A549 (cell line): ENCODE results near the gene CBFA2T2. TPM values are rescaled to one million over a fixed set of nuclear protein-coding genes. Genes with fewer than 3 reads are reported as not detected.

Source experiments
- ATAC-seq, 2 experiments: fragments of 200-7000 bp in 1 of 2; fragments of >200 bp in 1 of 2; cut with Nextera tagmentation in 1 of 2; cut with Tn5 transposase in 1 of 2; 3 replicates each; pipeline versions ENCODE4 v1.8.0 to v1.9.1; 2018 to 2020; ENCODE audit warnings: mild to moderate bottlenecking in 1 of 2, moderate library complexity in 1 of 2
- CTCF ChIA-PET: fragments of 300-600 bp; sonication (Branson Sonifier 250); formaldehyde crosslinking; extraction: SDS; loops from one replicate; lab custom pipeline; 2021; ENCODE audit warnings: antibody characterized with exemption, inconsistent platforms; lab: Yijun Ruan, JAX
- POLR2A ChIA-PET: fragments of 350-600 bp; formaldehyde crosslinking; extraction: SDS; loops from one replicate; lab custom pipeline; 2021; ENCODE audit warnings: antibody characterized with exemption, inconsistent platforms; lab: Yijun Ruan, JAX
- DNase-seq, 2 experiments: peaks; one replicate each; pipeline versions ENCODE4 v3.0.0 to v3.0.0-alpha.2; 2011 to 2016; ENCODE audit warnings: low read depth in 1 of 2, low spot score in 1 of 2
- FAIRE-seq: peaks from 2 replicates; lab custom pipeline; 2011; peaks lifted over from hg19 to GRCh38; lab: Jason Lieb, UNC
- H3K27ac ChIP-seq, 2 experiments: fragments of >200 bp; sonication (Bioruptor Twin); formaldehyde crosslinking; 3 replicates each; pipeline ENCODE4 v1.5.1; 2016 to 2017
- H3K4me1 ChIP-seq: fragments of >200 bp; sonication (Bioruptor Twin); formaldehyde crosslinking; 3 replicates; pipeline ENCODE4 v1.6.1; 2016
- H3K4me2 ChIP-seq: fragments of >200 bp; sonication (Bioruptor Twin); formaldehyde crosslinking; 3 replicates; pipeline ENCODE4 v1.6.1; 2016
- H3K4me3 ChIP-seq: fragments of >200 bp; sonication (Bioruptor Twin); formaldehyde crosslinking; 3 replicates; pipeline ENCODE4 v1.5.1; 2016
- H3K9me3 ChIP-seq: fragments of >200 bp; sonication (Bioruptor Twin); formaldehyde crosslinking; 3 replicates; pipeline ENCODE4 v1.6.1; 2016
- CHD2 ChIP-seq: fragments of 150-350 bp; IDR thresholded peaks from 2 replicates; pipeline ENCODE4 v1.6.1; 2014; ENCODE audit warnings: low read length; ENCODE audit not compliant: partially characterized antibody
- CHD4 ChIP-seq: fragments of 200-600 bp; sonication (generic); IDR thresholded peaks from 2 replicates; pipeline ENCODE4 v1.6.1; 2016; ENCODE audit warnings: antibody characterized with exemption, mild to moderate bottlenecking, borderline replicate concordance
- EHF ChIP-seq: fragments of 250-450 bp; sonication (Bioruptor Pico); IDR thresholded peaks from 2 replicates; pipeline ENCODE4 v1.5.0; 2020; ENCODE audit warnings: mild to moderate bottlenecking
- FOSB ChIP-seq: fragments of 250-450 bp; sonication (Bioruptor Pico); IDR thresholded peaks from 2 replicates; pipeline ENCODE4 v1.5.0; 2020; ENCODE audit warnings: mild to moderate bottlenecking, moderate library complexity
- FOXS1 ChIP-seq: fragments of 250-450 bp; sonication (Bioruptor Pico); IDR thresholded peaks from 2 replicates; pipeline ENCODE4 v1.5.0; 2020; ENCODE audit warnings: mild to moderate bottlenecking, moderate library complexity
- GATA3 ChIP-seq: IDR thresholded peaks from 2 replicates; pipeline ENCODE4 v1.6.1; 2012; ENCODE audit warnings: borderline replicate concordance
- HOXA7 ChIP-seq: fragments of 250-450 bp; sonication (Bioruptor Pico); IDR thresholded peaks from 2 replicates; pipeline ENCODE4 v1.5.0; 2020; ENCODE audit warnings: mild to moderate bottlenecking, moderate library complexity
- JUNB ChIP-seq: fragments of >200 bp; sonication (Bioruptor Twin); formaldehyde crosslinking; IDR thresholded peaks from 2 replicates; pipeline ENCODE4 v1.6.1; 2016
- KDM1A ChIP-seq: fragments of 200-600 bp; sonication (generic); IDR thresholded peaks from 2 replicates; pipeline ENCODE4 v1.6.1; 2016; ENCODE audit warnings: low read depth, mild to moderate bottlenecking
- MAFK ChIP-seq: fragments of 450-650 bp; IDR thresholded peaks from 2 replicates; pipeline ENCODE4 v1.6.1; 2014; ENCODE audit not compliant: partially characterized antibody
- MAZ ChIP-seq: fragments of 150-350 bp; IDR thresholded peaks from 2 replicates; pipeline ENCODE4 v1.6.1; 2014; ENCODE audit warnings: antibody characterized with exemption, low read depth, low read length, borderline replicate concordance
- NFE2L2 ChIP-seq: fragments of 150-350 bp; conservative IDR thresholded peaks from 2 replicates; pipeline ENCODE4 v1.6.1; 2014; ENCODE audit warnings: low read length
- NR3C1 ChIP-seq: fragments of >200 bp; sonication (Bioruptor Twin); formaldehyde crosslinking; IDR thresholded peaks from 3 replicates; pipeline ENCODE4 v1.6.1; 2017
- POLR2AphosphoS2 ChIP-seq: conservative IDR thresholded peaks from 2 replicates; pipeline ENCODE4 v1.6.1; 2012; ENCODE audit warnings: low read length, improper control_type of control experiment, inconsistent platforms
- RCOR1 ChIP-seq: fragments of 150-350 bp; IDR thresholded peaks from 2 replicates; pipeline ENCODE4 v1.6.1; 2014; ENCODE audit warnings: antibody characterized with exemption, low read length, low read depth
- SMC3 ChIP-seq: fragments of >200 bp; sonication (Bioruptor Twin); formaldehyde crosslinking; IDR thresholded peaks from 3 replicates; pipeline ENCODE4 v1.6.1; 2018; ENCODE audit warnings: inconsistent platforms
- ZFP36 ChIP-seq: fragments of 450-650 bp; IDR thresholded peaks from 2 replicates; pipeline ENCODE4 v1.6.1; 2014; ENCODE audit warnings: borderline replicate concordance; ENCODE audit not compliant: partially characterized antibody
- ZSCAN20 ChIP-seq: fragments of 250-450 bp; sonication (Bioruptor Pico); IDR thresholded peaks from 2 replicates; pipeline ENCODE4 v1.8.0; 2022; ENCODE audit warnings: mild to moderate bottlenecking, moderate library complexity
- WGBS: methylation state at CpG from one replicate; pipeline ENCODE4 v1.1.6; 2017; ENCODE audit errors: missing lambda C conversion rate; 5-methylcytosine and 5-hydroxymethylcytosine counted together
- polyA plus RNA-seq, 4 experiments: library from polyadenylated mRNA; depleted of rRNA in 3 of 4; stranded (reverse); fragments of >200 nt; fragmentation: RNase III in 1 of 4; extraction: RNeasy Plus Mini Kit Qiagen cat#74134 plus additional on column Dnase treatment in 1 of 4; gene quantifications; 2 replicates in 3 of 4; 3 replicates in 1 of 4; pipeline ENCODE4 v1.2.3, GENCODE V29; 2011 to 2017
- TF ChIP-seq, protein P1 (sequence below): fragments of >200 bp; sonication (Bioruptor Twin); formaldehyde crosslinking; IDR thresholded peaks from 3 replicates; pipeline ENCODE4 v1.5.1; 2016
- TF ChIP-seq, protein P2 (sequence below): fragments of >200 bp; sonication (Bioruptor Twin); formaldehyde crosslinking; IDR thresholded peaks from 3 replicates; pipeline ENCODE4 v1.6.1; 2016
- TF ChIP-seq, protein P3 (sequence below): IDR thresholded peaks from 2 replicates; pipeline ENCODE4 v1.6.1; 2012

CBFA2T2 gene
- polyA plus RNA-seq, 2 of the 4 experiments (the other 2 are of a cell fraction), result 6.8 to 9.4 TPM

DNA sequence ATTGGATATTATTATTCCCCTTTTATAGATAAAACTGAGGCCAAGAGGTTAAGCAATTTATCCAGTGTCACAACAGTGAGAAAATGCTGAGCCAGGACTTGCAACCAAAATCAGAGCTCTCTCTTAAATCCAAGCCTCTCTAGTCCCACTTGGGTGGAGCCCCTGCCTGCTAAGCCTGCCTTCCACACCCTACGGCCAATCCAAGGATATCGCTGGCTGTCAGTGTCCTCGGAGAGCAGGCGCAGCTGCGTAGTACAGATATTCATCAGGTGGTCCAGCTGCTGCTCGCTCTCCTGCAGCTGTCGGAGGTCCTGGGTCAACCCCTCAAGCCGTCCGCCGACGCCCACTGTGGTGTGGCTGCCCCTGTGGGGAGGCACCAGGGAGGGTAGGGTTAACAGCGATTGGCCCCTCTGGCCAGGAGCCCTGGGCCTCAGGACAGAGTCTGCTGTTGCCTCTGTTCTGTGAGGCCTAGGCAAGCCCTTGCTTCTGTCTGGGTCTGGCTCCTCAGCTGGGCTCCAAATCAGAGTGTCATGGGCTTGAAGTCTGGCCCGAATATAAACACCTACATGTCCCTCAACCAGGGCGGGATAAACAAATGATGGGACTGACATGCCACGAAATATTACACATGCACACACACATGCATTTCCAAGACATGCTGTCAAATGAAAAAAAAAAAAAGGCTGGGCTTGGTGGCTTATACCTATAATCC, 188.3 kb downstream of the CBFA2T2 start:
- no peak overlapping the region for H3K4me3 ChIP-seq
- TF ChIP-seq GATA3 (no peak), MAFK (peak; percentile 22)
- no peak for ATAC-seq
- FAIRE-seq, result no peak
- no peak for DNase-seq
- 93% methylated on average over 15 of the region's 15 CpGs for WGBS
- POLR2A ChIA-PET, result no interaction called here
- no peak overlapping the region for H3K27ac ChIP-seq
- peaks cover 18% of the 10 kb centered on the region for H3K4me1 ChIP-seq
- H3K4me2 ChIP-seq, result no peak overlapping the region
- CTCF ChIA-PET, result interaction anchor here (0.6 to 1.3 kb wide), 5 partner anchors 10 to 390 kb away, joined by 3 to 4 read pairs (median 3); partner anchors contain the start of gene C20orf144
- no peaks in the 10 kb centered on the region for H3K9me3 ChIP-seq

DNA sequence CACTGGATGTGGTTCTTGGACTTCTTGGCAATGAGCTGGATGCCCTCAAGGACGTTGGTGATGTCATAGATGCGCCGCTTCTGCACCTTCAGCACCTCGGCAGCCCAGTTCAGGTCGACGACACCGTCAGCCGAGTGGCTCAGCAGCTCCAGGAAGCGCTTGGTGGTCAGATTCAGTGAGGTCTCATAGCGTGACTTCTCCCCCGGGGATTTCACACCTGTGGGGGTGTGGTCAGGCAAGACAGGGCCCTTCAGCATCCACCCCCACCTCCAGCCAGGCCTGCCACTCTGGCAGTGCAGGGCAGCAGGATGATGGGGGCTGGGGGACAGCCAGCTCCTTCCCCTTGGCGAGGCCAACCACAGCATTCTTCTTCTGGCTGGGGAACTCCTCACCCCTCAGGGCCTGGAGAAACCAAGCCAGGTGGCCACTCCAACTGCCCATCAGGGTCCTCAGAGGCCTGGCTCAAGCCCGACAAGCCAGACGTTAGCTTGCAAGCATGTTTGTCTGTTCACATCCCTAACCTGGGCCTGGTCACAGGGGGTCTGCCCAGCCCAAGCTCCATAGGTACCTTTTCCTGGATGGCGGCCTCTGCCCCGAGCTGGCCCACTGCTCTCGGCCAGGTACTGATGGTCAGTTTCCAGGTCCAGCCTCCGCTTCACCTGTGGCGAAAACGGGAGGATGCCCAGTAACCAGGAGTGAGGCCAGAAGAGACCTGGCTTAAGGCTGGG, 190.0 kb downstream of the CBFA2T2 start:
- FAIRE-seq (no peak), ATAC-seq (no peak), DNase-seq (no peak)
- Histone ChIP-seq H3K4me1 (peaks cover 21% of the 10 kb centered on the region), H3K9me3 (no peaks in the 10 kb centered on the region), H3K4me2 (no peak overlapping the region), H3K4me3 (no peak overlapping the region), H3K27ac (no peak overlapping the region)
- ChIA-PET POLR2A (interaction anchor here (1.4 kb wide), 1 partner anchor 52 kb away, joined by 4 read pairs; the partner anchor contains the start of gene ZNF341), CTCF (interaction anchor here (0.6 to 2.0 kb wide), 9 partner anchors 9 to 222 kb away, joined by 3 to 5 read pairs (median 4); no protein-coding TSS in a partner anchor)
- TF ChIP-seq, protein P1, sequence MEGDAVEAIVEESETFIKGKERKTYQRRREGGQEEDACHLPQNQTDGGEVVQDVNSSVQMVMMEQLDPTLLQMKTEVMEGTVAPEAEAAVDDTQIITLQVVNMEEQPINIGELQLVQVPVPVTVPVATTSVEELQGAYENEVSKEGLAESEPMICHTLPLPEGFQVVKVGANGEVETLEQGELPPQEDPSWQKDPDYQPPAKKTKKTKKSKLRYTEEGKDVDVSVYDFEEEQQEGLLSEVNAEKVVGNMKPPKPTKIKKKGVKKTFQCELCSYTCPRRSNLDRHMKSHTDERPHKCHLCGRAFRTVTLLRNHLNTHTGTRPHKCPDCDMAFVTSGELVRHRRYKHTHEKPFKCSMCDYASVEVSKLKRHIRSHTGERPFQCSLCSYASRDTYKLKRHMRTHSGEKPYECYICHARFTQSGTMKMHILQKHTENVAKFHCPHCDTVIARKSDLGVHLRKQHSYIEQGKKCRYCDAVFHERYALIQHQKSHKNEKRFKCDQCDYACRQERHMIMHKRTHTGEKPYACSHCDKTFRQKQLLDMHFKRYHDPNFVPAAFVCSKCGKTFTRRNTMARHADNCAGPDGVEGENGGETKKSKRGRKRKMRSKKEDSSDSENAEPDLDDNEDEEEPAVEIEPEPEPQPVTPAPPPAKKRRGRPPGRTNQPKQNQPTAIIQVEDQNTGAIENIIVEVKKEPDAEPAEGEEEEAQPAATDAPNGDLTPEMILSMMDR, result no peak
- TF ChIP-seq ZSCAN20 (CRISPR knock-in tag) (no peak), HOXA7 (CRISPR knock-in tag) (no peak), POLR2AphosphoS2 (no peak), NR3C1 (no peak), JUNB (no peak), MAZ (no peak), CHD2 (no peak), KDM1A (no peak), NFE2L2 (no peak), RCOR1 (no peak), FOXS1 (CRISPR knock-in tag) (no peak), ZFP36 (no peak), FOSB (CRISPR knock-in tag) (no peak), CHD4 (no peak), SMC3 (no peak), EHF (CRISPR knock-in tag) (no peak), MAFK (no peak)
- TF ChIP-seq, protein P2, sequence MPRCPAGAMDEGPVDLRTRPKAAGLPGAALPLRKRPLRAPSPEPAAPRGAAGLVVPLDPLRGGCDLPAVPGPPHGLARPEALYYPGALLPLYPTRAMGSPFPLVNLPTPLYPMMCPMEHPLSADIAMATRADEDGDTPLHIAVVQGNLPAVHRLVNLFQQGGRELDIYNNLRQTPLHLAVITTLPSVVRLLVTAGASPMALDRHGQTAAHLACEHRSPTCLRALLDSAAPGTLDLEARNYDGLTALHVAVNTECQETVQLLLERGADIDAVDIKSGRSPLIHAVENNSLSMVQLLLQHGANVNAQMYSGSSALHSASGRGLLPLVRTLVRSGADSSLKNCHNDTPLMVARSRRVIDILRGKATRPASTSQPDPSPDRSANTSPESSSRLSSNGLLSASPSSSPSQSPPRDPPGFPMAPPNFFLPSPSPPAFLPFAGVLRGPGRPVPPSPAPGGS, result no peak
- TF ChIP-seq, protein P3, sequence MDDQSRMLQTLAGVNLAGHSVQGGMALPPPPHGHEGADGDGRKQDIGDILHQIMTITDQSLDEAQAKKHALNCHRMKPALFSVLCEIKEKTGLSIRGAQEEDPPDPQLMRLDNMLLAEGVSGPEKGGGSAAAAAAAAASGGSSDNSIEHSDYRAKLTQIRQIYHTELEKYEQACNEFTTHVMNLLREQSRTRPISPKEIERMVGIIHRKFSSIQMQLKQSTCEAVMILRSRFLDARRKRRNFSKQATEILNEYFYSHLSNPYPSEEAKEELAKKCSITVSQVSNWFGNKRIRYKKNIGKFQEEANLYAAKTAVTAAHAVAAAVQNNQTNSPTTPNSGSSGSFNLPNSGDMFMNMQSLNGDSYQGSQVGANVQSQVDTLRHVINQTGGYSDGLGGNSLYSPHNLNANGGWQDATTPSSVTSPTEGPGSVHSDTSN, result no peak
- 91% methylated on average over 19 of the region's 20 CpGs for WGBS
